Measurements from ENCODE around the gene DDHD1. TPM values are rescaled to one million over a fixed set of nuclear protein-coding genes. Genes with fewer than 3 reads are reported as not detected.

Gene DDHD1
- total RNA-seq, 1 donor from 2014 or later: 7.0 TPM

GRCh38 chr14:53032838-53033390 is 120.2 kb downstream of the DDHD1 start:
- no peak overlapping the region for H3K4me3 ChIP-seq (ENCODE audit: low read depth, low read length)

DNA sequence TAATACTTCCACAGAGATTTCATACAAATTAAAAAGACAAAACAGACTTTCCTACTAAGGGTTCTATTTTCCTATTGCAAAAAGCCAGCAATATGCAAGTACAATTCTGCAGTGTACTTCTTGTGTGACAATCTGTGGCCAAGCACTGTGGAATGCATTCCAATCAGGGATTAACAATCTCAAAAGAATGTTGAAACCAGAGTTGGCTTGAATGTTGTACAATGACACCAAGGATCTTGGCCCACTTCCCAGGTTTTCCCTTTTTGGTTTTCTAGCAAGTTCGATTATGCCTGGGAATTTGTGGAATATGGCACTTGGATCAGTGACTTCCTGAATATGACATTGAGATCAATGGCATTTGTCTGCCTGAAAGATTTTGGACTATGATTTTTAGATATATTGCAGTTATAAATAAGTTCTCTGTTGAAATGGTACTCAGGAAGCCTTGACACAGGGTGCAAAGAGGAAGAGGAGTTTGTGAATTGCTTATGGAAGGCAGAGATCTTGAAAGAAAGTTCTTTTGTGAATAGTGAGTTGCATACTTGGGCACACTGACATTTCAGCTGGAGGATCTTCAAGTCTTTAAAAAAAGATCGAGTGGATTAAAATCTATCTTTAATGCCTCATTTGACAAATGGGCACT is 120.8 kb downstream of the DDHD1 start:
- DNase-seq (ENCODE audit: low read depth): peak; percentile 67
- Histone ChIP-seq H3K4me3 (ENCODE audit: low read depth, low read length) (no peak overlapping the region), H3K27me3 (ENCODE audit: control insufficient read depth, insufficient read depth, low read length) (no peaks in the 10 kb centered on the region), H3K36me3 (ENCODE audit: control insufficient read depth, insufficient read depth, low read length) (no peaks in the 10 kb centered on the region)
- TF ChIP-seq CTCF (IDR thresholded peaks at IDR 0.05; ENCODE audit: insufficient read depth, low read length, poor library complexity, severe bottlenecking): no peak

More at GRCh38 chr14:53032838-53033390, 120.2 kb downstream of the DDHD1 start:
- no peaks in the 10 kb centered on the region for H3K27me3 ChIP-seq (ENCODE audit: control insufficient read depth, insufficient read depth, low read length)
- DNase-seq (ENCODE audit: low read depth): no peak
- H3K36me3 ChIP-seq (ENCODE audit: control insufficient read depth, insufficient read depth, low read length): no peaks in the 10 kb centered on the region
- TF ChIP-seq CTCF (IDR thresholded peaks at IDR 0.05; ENCODE audit: insufficient read depth, low read length, poor library complexity, severe bottlenecking): no peak

- TF ChIP-seq CTCF (IDR thresholded peaks at IDR 0.05; ENCODE audit: insufficient read depth, low read length, poor library complexity, severe bottlenecking): no peak
- Histone ChIP-seq H3K36me3 (ENCODE audit: control insufficient read depth, insufficient read depth, low read length) (no peaks in the 10 kb centered on the region), H3K4me3 (ENCODE audit: low read depth, low read length) (no peak overlapping the region), H3K27me3 (ENCODE audit: control insufficient read depth, insufficient read depth, low read length) (no peaks in the 10 kb centered on the region)
- DNase-seq (ENCODE audit: low read depth): no peak
Measured at GRCh38 chr14:53027562-53027961, 125.6 kb downstream of the DDHD1 start.

DNA sequence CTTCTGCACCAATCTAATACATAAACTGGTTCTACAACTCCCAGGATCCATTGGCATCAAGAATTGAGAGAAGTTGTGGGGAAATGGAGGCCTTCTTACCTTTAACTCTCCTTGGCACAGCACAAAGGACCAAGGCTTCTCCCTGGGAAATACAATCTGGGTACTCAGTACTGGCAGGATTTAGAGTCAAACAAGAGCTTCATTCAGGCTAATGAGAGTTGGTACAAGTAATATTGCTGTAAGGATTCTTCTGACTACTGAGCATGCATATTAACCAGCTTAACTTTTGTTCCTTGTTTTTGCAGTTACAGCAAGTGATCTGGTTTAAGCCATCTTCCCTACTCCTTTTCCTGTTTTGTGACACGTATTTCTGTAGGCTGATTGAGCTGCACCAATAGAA is 126.1 kb downstream of the DDHD1 start:
- Histone ChIP-seq H3K4me3 (ENCODE audit: low read depth, low read length) (no peak overlapping the region), H3K27me3 (ENCODE audit: control insufficient read depth, insufficient read depth, low read length) (no peaks in the 10 kb centered on the region), H3K36me3 (ENCODE audit: control insufficient read depth, insufficient read depth, low read length) (no peaks in the 10 kb centered on the region)
- DNase-seq (ENCODE audit: low read depth): no peak
- no peak for TF ChIP-seq CTCF (IDR thresholded peaks at IDR 0.05; ENCODE audit: insufficient read depth, low read length, poor library complexity, severe bottlenecking)

DNA sequence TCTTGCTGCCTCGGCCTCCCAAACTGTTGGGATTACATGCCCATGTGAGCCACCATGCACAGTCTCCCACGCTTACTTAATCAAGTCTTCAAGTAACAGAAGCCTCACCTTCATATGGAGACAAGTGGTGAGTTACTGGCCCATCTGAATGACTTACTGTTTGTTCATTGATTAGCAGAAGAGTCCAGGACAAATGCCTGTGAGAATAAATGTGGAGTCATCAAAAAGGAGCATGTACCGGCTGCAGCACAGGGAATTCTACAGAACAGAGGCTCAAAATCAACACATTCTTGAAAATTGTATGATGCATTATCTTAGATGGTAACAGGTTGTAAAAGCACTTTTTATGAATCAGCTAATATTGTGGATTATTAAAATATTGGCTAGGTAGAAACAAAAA is 129.8 kb downstream of the DDHD1 start:
- Histone ChIP-seq H3K4me3 (ENCODE audit: low read depth, low read length) (no peak overlapping the region), H3K27me3 (ENCODE audit: control insufficient read depth, insufficient read depth, low read length) (no peaks in the 10 kb centered on the region), H3K36me3 (ENCODE audit: control insufficient read depth, insufficient read depth, low read length) (no peaks in the 10 kb centered on the region)
- no peak for TF ChIP-seq CTCF (IDR thresholded peaks at IDR 0.05; ENCODE audit: insufficient read depth, low read length, poor library complexity, severe bottlenecking)
- no peak for DNase-seq (ENCODE audit: low read depth)

- Histone ChIP-seq H3K36me3 (ENCODE audit: control insufficient read depth, insufficient read depth, low read length) (no peaks in the 10 kb centered on the region), H3K4me3 (ENCODE audit: low read depth, low read length) (no peak overlapping the region), H3K27me3 (ENCODE audit: control insufficient read depth, insufficient read depth, low read length) (no peaks in the 10 kb centered on the region)
- TF ChIP-seq CTCF (IDR thresholded peaks at IDR 0.05; ENCODE audit: insufficient read depth, low read length, poor library complexity, severe bottlenecking): no peak
- DNase-seq (ENCODE audit: low read depth): no peak
Measured at GRCh38 chr14:53022593-53022992, 130.5 kb downstream of the DDHD1 start.

Measured in kidney epithelial cell (primary cell).